GM04503 (cell line): ENCODE data around the gene MOBP.

Source experiments
- DNase-seq: peaks from one replicate; pipeline ENCODE4 v3.0.0-alpha.2; 2012; ENCODE audit warnings: low read depth

The MOBP gene

GRCh38 chr3:39541917-39542329, 74.4 kb downstream of the MOBP start:
- DNase-seq, result peak; percentile 2

- no peak for DNase-seq
Measured at GRCh38 chr3:39542588-39542988, 75.1 kb downstream of the MOBP start.

- no peak for DNase-seq
Measured at GRCh38 chr3:39548282-39548681, 80.8 kb downstream of the MOBP start.

- DNase-seq, result no peak
Measured at GRCh38 chr3:39550354-39551051, 83.0 kb downstream of the MOBP start.
